ENCODE results near the gene DDX27. TPM values are rescaled to one million over a fixed set of nuclear protein-coding genes. Genes with fewer than 3 reads are reported as not detected.
"Not testable (repeated sequence)": the region's sequence is repeated elsewhere in the genome, so short reads cannot be mapped to it uniquely, and the experiment has no call there.

Gene DDX27
- total RNA-seq, 1 experiment from 2014 or later: 66.2 TPM

GRCh38 chr20:49207076-49207475 lies 12.1 kb upstream of the DDX27 start:
- DNase-seq (ENCODE audit: low spot score): no peak

- peak; percentile 29 for DNase-seq (ENCODE audit: low spot score)
Observed at GRCh38 chr20:49210101-49210756, 9.0 kb upstream of the DDX27 start.

- no peak for DNase-seq (ENCODE audit: low spot score)
Observed at GRCh38 chr20:49210757-49211110, 8.5 kb upstream of the DDX27 start.

GRCh38 chr20:49214571-49214970 lies 4.6 kb upstream of the DDX27 start:
- no peak for DNase-seq (ENCODE audit: low spot score)

- no peak for DNase-seq (ENCODE audit: low spot score)
Observed at GRCh38 chr20:49215232-49215631, 4.0 kb upstream of the DDX27 start.

- peak; percentile 90 for DNase-seq (ENCODE audit: low spot score)
Observed at GRCh38 chr20:49216991-49217578, 2.1 kb upstream of the DDX27 start.

GRCh38 chr20:49218739-49219090 lies 501 bp upstream of the DDX27 start:
- DNase-seq (ENCODE audit: low spot score): not testable (repeated sequence)

GRCh38 chr20:49219924-49220831 lies 962 bp downstream of the DDX27 start:
- DNase-seq (ENCODE audit: low spot score): no peak

- DNase-seq (ENCODE audit: low spot score): no peak
Observed at GRCh38 chr20:49225896-49226295, 6.7 kb downstream of the DDX27 start.

- DNase-seq (ENCODE audit: low spot score): no peak
Observed at GRCh38 chr20:49228676-49229075, 9.5 kb downstream of the DDX27 start.

- DNase-seq (ENCODE audit: low spot score): no peak
Observed at GRCh38 chr20:49229381-49229780, 10.2 kb downstream of the DDX27 start.

GRCh38 chr20:49230021-49230420 lies 10.8 kb downstream of the DDX27 start:
- DNase-seq (ENCODE audit: low spot score): no peak

GRCh38 chr20:49230561-49231133 lies 11.4 kb downstream of the DDX27 start:
- no peak for DNase-seq (ENCODE audit: low spot score)

GRCh38 chr20:49231471-49231870 lies 12.3 kb downstream of the DDX27 start:
- no peak for DNase-seq (ENCODE audit: low spot score)

- DNase-seq (ENCODE audit: low spot score): no peak
Observed at GRCh38 chr20:49233226-49233625, 14.0 kb downstream of the DDX27 start.

GRCh38 chr20:49234831-49235230 lies 15.6 kb downstream of the DDX27 start:
- no peak for DNase-seq (ENCODE audit: low spot score)

- DNase-seq (ENCODE audit: low spot score): no peak
Observed at GRCh38 chr20:49236301-49236700, 17.1 kb downstream of the DDX27 start.

GRCh38 chr20:49237531-49237930 lies 18.3 kb downstream of the DDX27 start:
- DNase-seq (ENCODE audit: low spot score): no peak

- peak; percentile 61 for DNase-seq (ENCODE audit: low spot score)
Observed at GRCh38 chr20:49245921-49246740, 26.9 kb downstream of the DDX27 start.

- no peak for DNase-seq (ENCODE audit: low spot score)
Observed at GRCh38 chr20:49247169-49247723, 28.0 kb downstream of the DDX27 start.

- DNase-seq (ENCODE audit: low spot score): no peak
Observed at GRCh38 chr20:49247792-49248191, 28.6 kb downstream of the DDX27 start.

Data from A172 (cell line).